ENCODE data around the gene MSLN. TPM values are rescaled to one million over a fixed set of nuclear protein-coding genes. Genes with fewer than 3 reads are reported as not detected.

The MSLN gene
- total and polyA plus RNA-seq, 2 donors (not counting 3 experiments of a cell fraction or from before 2014, with no cell fraction given): not detected

- Histone ChIP-seq H3K79me2 (ENCODE audit: control insufficient read depth, insufficient read depth, low read length) (no peaks in the 10 kb centered on the region), H3K4me3 (replicated peaks in 1 of 3; ENCODE audit: insufficient read depth in 1 of 3, low read depth in 1 of 3, low read length in 3 of 3) (no peak within 1 kb of the TSS), H3K27me3 (ENCODE audit: control insufficient read depth in 2 of 2, insufficient read depth in 2 of 2, low read length in 2 of 2) (peaks cover 11 to 18% of the 10 kb centered on the region in 2 experiments), H2AFZ (ENCODE audit: low read depth, low read length) (no peak within 1 kb of the TSS), H3K4me2 (ENCODE audit: insufficient read depth, low read length) (no peak within 1 kb of the TSS), H3K36me3 (ENCODE audit: control insufficient read depth in 2 of 2, extremely low read depth in 1 of 2, insufficient read depth in 2 of 2, low read length in 2 of 2) (no peaks in the 10 kb centered on the region), H3K27ac (ENCODE audit: insufficient read depth, low read depth, low read length) (no peak within 1 kb of the TSS), H4K20me1 (replicated peaks; ENCODE audit: control insufficient read depth, extremely low read depth, insufficient read depth, low read length) (no peaks in the 10 kb centered on the region), H3K9me1 (replicated peaks; ENCODE audit: control insufficient read depth, extremely low read depth, insufficient read depth, low read length) (no peaks in the 10 kb centered on the region), H3K9me3 (replicated peaks; ENCODE audit: control insufficient read depth, insufficient read depth, low read length) (no peaks in the 10 kb centered on the region), H3K4me1 (ENCODE audit: control insufficient read depth, extremely low read depth, insufficient read depth, low read length) (no peaks in the 10 kb centered on the region), H3K9ac (replicated peaks; ENCODE audit: extremely low read depth, insufficient read depth, low read length) (no peak within 1 kb of the TSS)
- intact Hi-C loops (cut with micrococcal nuclease) (no loop called here), dilution Hi-C loops (cut with MboI; ENCODE audit: extremely low pct_ligation_motif_present, low sequenced_read_pairs) (no loop called here)
- no peak for TF ChIP-seq POLR2A (IDR thresholded peaks at IDR 0.05; ENCODE audit: low read depth, low read length)
- TF ChIP-seq MYC (IDR thresholded peaks at IDR 0.05; ENCODE audit: low read depth, low read length): no peak
- no peak for TF ChIP-seq MAX (IDR thresholded peaks at IDR 0.05; ENCODE audit: insufficient read depth, insufficient read length)
- peak; percentile 57 for TF ChIP-seq EZH2 (IDR thresholded peaks at IDR 0.05; ENCODE audit: borderline replicate concordance, low read depth, low read length, severe bottlenecking)
- TF ChIP-seq POLR2AphosphoS5 (IDR thresholded peaks at IDR 0.05; ENCODE audit: insufficient read depth, low read depth, low read length): peak; percentile 27
- no peak for TF ChIP-seq CTCF (IDR thresholded peaks at IDR 0.05; ENCODE audit: extremely low read depth in 1 of 2, insufficient read depth in 1 of 2, low read depth in 1 of 2, low read length in 2 of 2)
- no peak for TF ChIP-seq GATA2 (IDR thresholded peaks at IDR 0.05; ENCODE audit: insufficient read depth, insufficient read length, low read depth, low read length)
- no peak for TF ChIP-seq FOS (IDR thresholded peaks at IDR 0.05; ENCODE audit: borderline replicate concordance, insufficient read depth, low read length)
- no peak for TF ChIP-seq JUN (IDR thresholded peaks at IDR 0.05; ENCODE audit: borderline replicate concordance, insufficient read depth, insufficient read length, low read depth)
- BruUV-seq (replicated peaks): no TSS peak
- ChIA-PET POLR2A (interaction anchor here (0.6 kb wide), 1 partner anchor 12 kb away, joined by 4 read pairs; the partner anchor contains the start of genes CHTF18 and RPUSD1), CTCF (no interaction called here)
- FAIRE-seq: no peak
- DNase-seq (ENCODE audit: low read depth, low spot score): no peak
Observed at GRCh38 chr16:799948-800833, 39.7 kb downstream of the MSLN start, which contains the start of gene GNG13. Gene GNG13, minus strand, starts transcription at chr16:800734. Its CDS starts 1,657 bp downstream, at chr16:799077.

Measured in endothelial cell of umbilical vein (primary cell).